Muscle of arm (tissue), 12 donors: Measurements from ENCODE around the gene AGBL1. TPM values are rescaled to one million over a fixed set of nuclear protein-coding genes. Genes with fewer than 3 reads are reported as not detected.
"Not testable (repeated sequence)": the region's sequence is repeated elsewhere in the genome, so short reads cannot be mapped to it uniquely, and the experiment has no call there.

Experiments
- DNase-seq: peaks from one replicate; pipeline ENCODE4 v3.0.0-alpha.2; 2013
- polyA plus RNA-seq, 12 donors: library from polyadenylated mRNA; unstranded; fragments of 120-200 nt; gene quantifications; one replicate each; pipeline ENCODE4 v1.2.1, GENCODE V29; 2013; ENCODE audit not compliant: insufficient read length in 12 of 12

Gene AGBL1
- polyA plus RNA-seq, 12 donors: 3.0 to 30.7 (median 18.7) TPM; not detected in 1

GRCh38 chr15:86399041-86399954 lies 319.6 kb downstream of the AGBL1 start:
- DNase-seq: peak; percentile 87

- DNase-seq: no peak
Observed at GRCh38 chr15:86403221-86403620, 323.6 kb downstream of the AGBL1 start.

DNA sequence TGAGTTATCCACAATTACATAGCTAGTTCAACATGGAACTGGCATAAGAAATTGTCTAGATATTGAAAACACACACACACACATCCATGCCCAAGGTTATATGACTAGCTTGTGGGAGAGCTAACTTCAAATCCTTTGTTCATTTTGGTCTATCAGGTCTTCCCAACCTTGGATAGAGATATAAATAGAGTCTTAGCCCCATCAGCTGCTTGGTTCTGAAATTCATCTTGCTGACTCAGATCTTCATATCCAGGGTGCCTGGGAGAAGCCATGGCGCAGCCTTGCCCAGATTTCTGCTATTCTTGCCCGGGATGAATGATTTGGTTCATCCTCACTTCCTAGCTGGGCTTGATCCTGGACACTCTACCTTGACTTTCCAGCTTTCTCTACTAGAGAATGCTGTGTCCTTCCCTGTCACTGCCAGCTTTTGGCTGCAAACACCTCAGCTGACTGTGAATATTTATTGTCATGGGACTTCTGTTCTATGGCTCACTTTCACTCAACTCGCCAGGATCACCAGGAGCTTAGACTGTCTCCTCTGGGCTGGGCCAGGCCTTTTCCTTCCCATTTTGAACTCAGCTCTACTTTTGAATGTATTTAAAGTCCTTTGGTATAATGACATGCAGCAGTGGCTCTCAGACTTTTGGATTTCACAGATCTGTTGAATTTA lies 324.4 kb downstream of the AGBL1 start:
- no peak for DNase-seq

GRCh38 chr15:86408261-86408660 lies 328.6 kb downstream of the AGBL1 start:
- DNase-seq: no peak

DNA sequence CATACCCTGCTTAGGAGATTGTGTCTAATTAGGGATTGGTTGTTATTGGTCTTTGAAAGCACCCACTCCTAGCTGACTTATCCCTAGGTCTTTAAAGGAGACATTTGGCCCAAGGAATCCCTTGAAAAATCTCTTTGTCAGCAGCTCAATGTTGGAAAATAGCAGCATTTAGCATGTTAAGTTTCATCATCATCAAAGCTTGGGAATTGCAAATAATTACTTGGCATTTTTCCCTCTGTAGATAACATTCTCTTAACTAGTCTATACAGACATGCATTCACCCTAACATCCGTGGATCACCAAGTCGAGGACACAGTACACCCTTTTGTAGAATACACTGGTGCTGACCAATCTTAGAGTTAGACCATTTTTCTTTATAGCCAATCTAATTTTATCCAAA lies 332.2 kb downstream of the AGBL1 start:
- DNase-seq: no peak

GRCh38 chr15:86413191-86413590 lies 333.5 kb downstream of the AGBL1 start:
- DNase-seq: no peak

DNA sequence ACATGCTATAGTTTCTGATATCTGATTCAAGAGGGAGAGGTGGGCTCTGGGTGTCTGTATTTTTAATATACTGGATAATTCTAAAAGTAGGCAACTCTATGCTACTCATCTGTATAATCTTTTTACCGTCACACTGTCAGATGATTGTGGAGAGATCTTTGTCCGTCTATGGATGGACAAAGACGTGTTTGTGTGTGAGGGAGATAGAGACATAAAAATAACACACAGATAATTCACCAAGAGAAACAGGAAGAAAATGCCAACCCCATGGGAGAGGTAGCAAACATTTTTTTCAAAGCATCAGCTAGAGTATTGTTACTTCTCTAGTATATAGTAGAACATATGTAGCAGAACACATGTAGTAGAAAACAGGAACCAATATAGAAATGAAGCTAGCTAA lies 346.1 kb downstream of the AGBL1 start:
- no peak for DNase-seq

DNA sequence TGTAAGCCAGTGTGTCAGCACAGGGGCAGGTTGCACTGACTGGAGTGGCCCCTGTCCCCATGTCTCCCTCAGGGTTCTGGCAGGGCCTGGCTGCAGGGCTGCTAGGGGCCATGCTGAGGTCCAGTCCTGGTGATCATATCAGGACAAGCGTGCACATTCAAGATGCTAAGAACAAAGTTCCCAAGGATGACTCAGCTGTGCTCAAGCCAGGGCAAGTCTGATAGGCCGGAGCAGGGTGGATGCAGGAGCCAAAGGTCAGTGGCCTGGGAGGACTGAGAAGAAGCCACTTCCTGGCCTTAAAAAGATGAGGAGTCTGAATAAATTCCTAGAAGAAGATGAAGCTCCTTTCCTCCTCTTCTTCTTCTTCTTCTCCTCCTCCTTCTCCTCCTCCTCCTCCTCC lies 353.2 kb downstream of the AGBL1 start:
- DNase-seq: no peak

DNA sequence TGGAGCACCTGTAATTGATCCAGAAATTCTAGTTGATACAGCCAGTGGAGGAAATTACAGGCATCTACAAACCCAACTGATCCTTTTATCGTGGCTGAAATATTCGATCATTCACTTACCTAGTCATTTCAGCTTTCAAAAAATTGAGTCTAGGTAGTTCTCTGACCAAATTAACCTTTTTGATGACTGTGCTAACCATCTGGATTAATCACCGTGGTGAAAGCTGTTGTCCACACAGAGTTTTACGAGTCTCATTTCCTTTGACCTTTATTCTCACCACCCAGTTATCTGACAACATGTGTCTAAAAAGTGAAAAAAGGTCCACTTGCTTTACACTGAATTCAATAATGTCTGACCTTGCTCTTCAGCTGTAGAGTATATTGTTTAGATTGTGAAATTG lies 354.3 kb downstream of the AGBL1 start:
- DNase-seq: no peak

DNA sequence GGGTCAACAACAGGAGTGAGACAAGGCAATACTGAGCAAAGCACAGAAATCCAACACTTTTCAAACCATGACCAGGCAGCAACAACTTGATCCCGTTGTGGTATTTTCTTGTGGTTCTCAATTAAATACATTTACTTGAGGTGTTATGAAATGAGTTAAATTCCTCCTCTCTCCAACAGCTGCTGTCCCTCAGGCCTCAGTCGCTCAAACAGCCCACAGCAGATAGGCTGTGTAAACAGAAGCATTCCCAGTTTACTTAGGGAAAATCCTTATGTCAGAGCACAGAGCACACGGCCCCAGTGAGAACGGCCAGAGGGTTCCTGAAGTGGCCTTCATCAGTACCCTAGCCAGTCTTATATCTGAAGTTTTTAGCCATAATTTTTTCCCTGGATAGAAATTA lies 359.9 kb downstream of the AGBL1 start:
- DNase-seq: no peak

GRCh38 chr15:86444527-86444926 lies 364.9 kb downstream of the AGBL1 start:
- no peak for DNase-seq

DNA sequence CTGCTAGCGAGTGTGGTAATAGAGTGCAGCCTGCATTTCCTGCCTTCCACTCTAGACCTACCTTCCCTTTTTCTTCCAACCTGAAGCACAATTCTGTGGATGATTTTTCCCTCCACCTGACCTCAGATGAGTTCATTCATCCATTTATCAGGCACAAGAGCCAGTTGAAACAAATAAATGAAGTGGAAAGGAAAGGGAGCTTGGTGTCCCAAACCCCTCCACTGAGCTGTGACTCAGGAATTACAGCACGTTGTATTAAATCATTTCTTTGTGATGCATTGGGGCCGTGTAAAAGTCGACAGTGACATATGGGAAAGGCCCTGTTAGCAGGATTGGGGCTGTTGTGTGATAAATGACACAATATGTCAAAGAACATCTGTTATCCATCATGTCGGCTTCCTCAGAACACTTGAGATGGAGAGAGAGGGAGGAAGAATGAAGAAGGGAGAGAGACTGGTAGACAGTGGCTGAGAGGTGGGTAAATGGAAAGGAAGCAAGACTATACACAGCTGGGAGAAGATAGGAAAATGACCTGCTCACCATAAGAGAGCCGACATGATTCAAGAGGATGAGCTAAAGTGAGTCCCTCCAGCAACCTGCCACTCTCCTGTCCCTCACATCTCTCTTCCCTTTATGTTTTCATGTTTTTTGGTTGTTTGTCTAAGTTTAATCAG lies 366.0 kb downstream of the AGBL1 start:
- no peak for DNase-seq

GRCh38 chr15:86446253-86446640 lies 366.6 kb downstream of the AGBL1 start:
- no peak for DNase-seq

GRCh38 chr15:86465470-86466039 lies 385.9 kb downstream of the AGBL1 start:
- DNase-seq: not testable (repeated sequence)

- DNase-seq: no peak
Observed at GRCh38 chr15:86481720-86482119, 402.0 kb downstream of the AGBL1 start.

DNA sequence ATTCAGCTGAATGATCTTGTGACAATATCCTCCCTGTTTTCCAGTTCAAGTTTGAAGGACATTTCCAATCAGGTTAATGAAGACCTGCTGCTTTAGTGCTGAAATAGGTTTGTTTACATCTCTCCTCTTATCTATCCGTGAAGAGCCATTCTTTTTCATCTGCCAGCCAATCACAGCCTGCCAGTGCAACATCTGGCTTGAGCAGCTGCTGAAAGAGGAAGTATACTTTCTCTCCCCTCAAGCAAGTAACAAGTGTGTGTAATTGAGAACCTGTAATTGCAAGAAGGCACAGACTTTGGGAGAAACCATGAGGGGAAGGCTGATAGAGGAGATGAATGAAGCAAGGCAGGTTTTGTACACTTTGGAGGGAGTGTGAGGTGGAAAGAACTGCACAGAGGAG lies 404.3 kb downstream of the AGBL1 start:
- no peak for DNase-seq

DNA sequence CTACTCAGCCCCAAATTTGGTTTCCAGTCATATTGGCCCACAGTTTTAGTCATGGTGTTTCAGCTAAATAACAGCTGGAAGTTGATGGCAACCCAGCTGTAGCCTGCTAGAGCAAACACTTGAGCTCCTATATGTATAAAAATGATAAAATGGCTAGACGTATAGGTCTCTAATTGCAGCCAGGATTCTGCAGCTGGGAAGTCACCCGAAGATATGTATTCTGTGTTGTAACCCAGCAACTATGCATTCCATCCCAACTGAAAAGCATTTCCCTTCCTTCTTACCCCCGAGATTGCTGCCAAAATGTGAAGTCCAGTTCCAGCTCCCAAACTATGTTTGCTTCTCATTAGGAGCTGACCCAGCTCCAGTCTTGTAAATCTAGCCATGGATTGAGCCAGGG lies 408.4 kb downstream of the AGBL1 start:
- DNase-seq: peak; percentile 39

DNA sequence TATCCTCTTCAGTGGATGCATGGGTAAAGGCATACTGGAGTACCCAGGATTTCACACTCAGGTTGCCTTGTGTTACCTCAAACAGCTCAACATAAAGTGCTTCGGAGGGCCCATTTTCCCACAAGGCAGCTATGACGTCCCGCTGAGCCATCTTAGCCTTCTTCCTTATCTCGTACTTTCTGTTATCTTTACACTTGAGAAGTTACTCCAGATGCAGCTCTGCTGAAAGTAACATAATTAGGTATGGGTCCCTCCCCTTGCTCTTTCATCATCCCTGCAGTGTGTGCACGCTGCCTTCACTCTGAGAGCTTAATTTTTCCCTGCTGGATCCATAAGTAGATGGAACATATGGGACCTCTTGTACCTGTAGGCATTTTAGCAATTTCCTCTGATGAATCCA lies 410.3 kb downstream of the AGBL1 start:
- DNase-seq: no peak

- no peak for DNase-seq
Observed at GRCh38 chr15:86491118-86491517, 411.4 kb downstream of the AGBL1 start.

DNA sequence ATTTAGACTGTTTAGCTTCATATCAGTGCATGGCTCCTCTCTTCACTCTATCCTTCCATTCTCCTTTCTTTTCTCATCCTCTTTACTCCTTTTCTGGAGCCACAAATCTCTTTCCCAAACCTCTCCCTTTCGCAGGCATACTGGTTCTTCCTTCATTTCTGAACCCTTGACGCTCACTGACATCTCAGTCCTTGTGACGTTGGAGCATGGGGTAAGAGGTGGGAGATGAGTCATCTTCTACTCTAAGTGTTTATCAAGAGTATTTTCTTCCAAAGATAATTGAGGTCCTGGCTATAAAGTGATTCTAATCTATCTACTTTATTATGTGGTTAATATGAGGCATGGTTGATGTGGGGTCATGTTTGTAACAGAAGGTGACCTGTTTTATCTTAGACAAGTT lies 414.2 kb downstream of the AGBL1 start:
- no peak for DNase-seq

DNA sequence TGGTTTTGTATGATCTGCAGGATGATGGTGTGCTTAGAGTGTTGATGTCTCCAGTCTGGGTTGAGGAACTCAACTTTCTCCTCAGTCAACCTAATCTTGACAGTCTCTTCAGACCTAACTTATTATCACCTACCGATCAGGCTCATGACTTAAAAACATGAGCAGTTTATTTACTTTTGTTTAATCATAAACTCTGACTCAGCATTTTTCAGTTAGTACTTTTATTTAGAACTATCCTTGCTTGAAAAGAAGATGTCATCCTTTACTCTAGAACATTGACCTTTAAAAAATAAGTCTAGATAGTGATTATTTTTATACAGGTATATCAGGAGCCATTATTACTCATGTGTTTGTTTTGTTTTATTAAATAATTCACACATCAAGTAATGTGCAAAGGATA lies 414.8 kb downstream of the AGBL1 start:
- DNase-seq: no peak

DNA sequence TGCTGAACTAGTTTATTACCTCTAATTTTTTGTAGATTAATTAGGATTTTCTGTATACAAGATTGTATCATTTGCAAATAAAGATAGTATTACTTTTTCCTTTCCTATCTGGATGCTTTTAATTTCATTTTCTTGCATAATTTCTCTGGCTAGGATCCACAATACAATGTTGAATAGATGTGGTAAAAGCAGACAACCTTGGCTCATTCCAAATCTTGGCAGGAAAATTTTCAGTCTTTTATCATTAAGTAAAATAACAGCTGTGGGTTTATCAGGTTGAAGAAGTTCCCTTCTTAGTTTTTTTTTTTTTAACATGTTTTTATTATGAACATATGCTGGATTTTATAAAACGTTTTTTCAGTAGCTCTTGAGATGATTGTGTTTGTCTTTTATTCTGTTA lies 422.6 kb downstream of the AGBL1 start:
- no peak for DNase-seq
